ENCODE measurements around the gene ZMYND15.
A peak's percentile ranks its signal among the peaks of the same experiment; 100 is the strongest.

GRCh38 chr17:4719684-4720221 is 19.9 kb upstream of the ZMYND15 start:
- TF ChIP-seq POLR2A (IDR thresholded peaks at IDR 0.05) (peak in 1 of 4 donors; percentile 10), POLR2AphosphoS5 (IDR thresholded peaks at IDR 0.05) (no peak), CTCF (IDR thresholded peaks at IDR 0.05) (no peak)
